HG03520 (cell line): ENCODE data around the gene COL24A1.
"Not testable (repeated sequence)": the region's sequence is repeated elsewhere in the genome, so short reads cannot be mapped to it uniquely, and the experiment has no call there.

Source experiments
- ATAC-seq: cut with Tn5 transposase; IDR thresholded peaks from one replicate; pipeline ENCODE4 v1.9.1; 2021; ENCODE audit warnings: mild to moderate bottlenecking, moderate library complexity; ENCODE audit not compliant: unreplicated experiment

The COL24A1 gene

GRCh38 chr1:85911742-85912141, 244.8 kb downstream of the COL24A1 start:
- ATAC-seq, result no peak

- ATAC-seq, result no peak
These were observed 255.7 kb downstream of the COL24A1 start for GRCh38 chr1:85900921-85901320.

GRCh38 chr1:85898861-85899260, 257.7 kb downstream of the COL24A1 start:
- ATAC-seq, result no peak

GRCh38 chr1:85894651-85895050, 261.9 kb downstream of the COL24A1 start:
- peak; percentile 71 for ATAC-seq

GRCh38 chr1:85892366-85892765, 264.2 kb downstream of the COL24A1 start:
- no peak for ATAC-seq

- ATAC-seq, result no peak
These were observed 266.7 kb downstream of the COL24A1 start for GRCh38 chr1:85889870-85890269.

- ATAC-seq, result no peak
These were observed 267.7 kb downstream of the COL24A1 start for GRCh38 chr1:85888921-85889320.

- no peak for ATAC-seq
These were observed 272.1 kb downstream of the COL24A1 start for GRCh38 chr1:85884372-85885035.

GRCh38 chr1:85867189-85867588, 289.4 kb downstream of the COL24A1 start:
- no peak for ATAC-seq

GRCh38 chr1:85865213-85865612, 291.4 kb downstream of the COL24A1 start:
- no peak for ATAC-seq

GRCh38 chr1:85864727-85865126, 291.8 kb downstream of the COL24A1 start:
- ATAC-seq, result no peak

GRCh38 chr1:85863639-85864038, 292.9 kb downstream of the COL24A1 start:
- ATAC-seq, result not testable (repeated sequence)

GRCh38 chr1:85862456-85862855, 294.1 kb downstream of the COL24A1 start:
- no peak for ATAC-seq

- no peak for ATAC-seq
These were observed 298.6 kb downstream of the COL24A1 start for GRCh38 chr1:85857991-85858390.

GRCh38 chr1:85850238-85850637, 306.3 kb downstream of the COL24A1 start:
- ATAC-seq, result no peak

GRCh38 chr1:85849660-85850059, 306.9 kb downstream of the COL24A1 start:
- ATAC-seq, result no peak

GRCh38 chr1:85847356-85847755, 309.2 kb downstream of the COL24A1 start:
- no peak for ATAC-seq

- no peak for ATAC-seq
These were observed 309.9 kb downstream of the COL24A1 start for GRCh38 chr1:85846706-85847105.

- ATAC-seq, result no peak
These were observed 317.1 kb downstream of the COL24A1 start for GRCh38 chr1:85839459-85839858.

GRCh38 chr1:85838238-85838637, 318.3 kb downstream of the COL24A1 start:
- ATAC-seq, result peak; percentile 84

GRCh38 chr1:85836736-85837135, 319.8 kb downstream of the COL24A1 start:
- ATAC-seq, result no peak

GRCh38 chr1:85833165-85833564, 323.4 kb downstream of the COL24A1 start:
- not testable (repeated sequence) for ATAC-seq

- no peak for ATAC-seq
These were observed 325.7 kb downstream of the COL24A1 start for GRCh38 chr1:85830837-85831236.
